ENCODE data around the gene NT5M. TPM values are rescaled to one million over a fixed set of nuclear protein-coding genes. Genes with fewer than 3 reads are reported as not detected.

NT5M gene
- total RNA-seq, 1 experiment from 2014 or later: 10.2 TPM

DNA sequence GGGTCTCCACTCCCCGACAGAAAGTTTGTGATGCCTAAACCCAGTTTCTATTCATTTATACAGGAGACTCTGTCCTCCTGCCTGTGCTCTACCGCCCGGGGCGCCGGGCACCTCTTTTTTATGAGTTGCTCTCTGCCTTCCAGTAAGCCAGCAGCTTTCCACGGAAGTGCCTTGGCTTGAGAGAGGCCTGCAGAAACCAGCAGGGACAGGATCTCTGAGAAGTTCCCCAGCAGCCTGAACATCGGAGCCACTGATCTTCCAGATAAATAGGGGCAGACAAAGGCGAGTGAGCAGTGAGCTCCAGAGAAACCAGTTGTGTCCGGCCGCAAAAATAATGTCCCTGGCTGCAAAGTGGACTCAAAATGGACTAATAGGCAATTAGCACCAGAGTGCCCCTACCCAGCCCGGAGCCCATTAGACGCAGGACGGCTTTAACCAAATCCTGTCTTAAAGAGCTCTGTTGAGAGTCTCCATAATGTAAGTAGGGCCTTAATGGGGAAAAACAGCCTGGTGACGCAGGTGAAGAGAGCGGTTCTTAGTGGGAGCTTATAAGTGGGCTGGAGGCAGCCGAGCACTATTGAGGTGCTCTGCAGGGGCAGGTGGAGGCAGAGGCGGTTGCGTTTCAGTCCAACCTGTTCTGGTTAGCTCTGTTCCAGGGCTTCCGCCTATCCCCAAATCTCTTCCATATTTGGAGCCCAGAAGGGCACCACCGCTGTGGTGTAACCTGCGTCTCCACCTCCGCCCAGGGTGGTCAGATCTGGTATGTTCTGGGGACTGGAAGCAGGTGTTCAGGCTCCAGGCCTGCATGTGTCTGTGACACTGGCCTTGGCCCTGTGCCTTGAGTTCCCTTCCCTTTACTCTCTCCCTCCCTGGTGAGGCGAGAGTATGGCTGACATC is 74.1 kb downstream of the NT5M start:
- Histone ChIP-seq H4K20me1 (ENCODE audit: insufficient read depth) (no peaks in the 10 kb centered on the region), H3K9me3 (ENCODE audit: control insufficient read depth in 1 of 2, insufficient read depth in 1 of 2, low read depth in 1 of 2, low read length in 2 of 2) (no peaks in the 10 kb centered on the region), H3K79me2 (ENCODE audit: insufficient read depth, low read length) (no peaks in the 10 kb centered on the region), H2AFZ (ENCODE audit: low read depth, low read length, poor library complexity, severe bottlenecking) (no peak overlapping the region), H3K27me3 (ENCODE audit: insufficient read depth, low read length) (peaks cover 27% of the 10 kb centered on the region; the same call in 1 of the 2 replicates), H3K36me3 (ENCODE audit: control insufficient read depth in 1 of 2, insufficient read depth in 2 of 2, low read length in 2 of 2) (no peaks in the 10 kb centered on the region), H3K4me1 (ENCODE audit: control insufficient read depth in 1 of 2, insufficient read depth in 2 of 2, low read length in 2 of 2) (no peaks in the 10 kb centered on the region), H3K9ac (ENCODE audit: low read length) (no peak overlapping the region), H3K27ac (ENCODE audit: low read depth, low read length) (no peak overlapping the region), H3K4me3 (replicated peaks in 1 of 2; ENCODE audit: low read depth in 1 of 2, low read length in 2 of 2) (no peak overlapping the region), H3K4me2 (ENCODE audit: low read length) (no peak overlapping the region), H3K9me2 (ENCODE audit: insufficient read depth) (no peaks in the 10 kb centered on the region)
- ATAC-seq: no peak
- TF ChIP-seq CBX3 (IDR thresholded peaks at IDR 0.05; ENCODE audit: low read depth) (no peak), EGR1 (IDR thresholded peaks at IDR 0.05; ENCODE audit: low read depth) (no peak), CEBPB (IDR thresholded peaks at IDR 0.05; ENCODE audit: low read depth) (no peak)
- no peak for DNase-seq (ENCODE audit: low read depth, low spot score)
- ChIA-PET POLR2A (no interaction called here), CTCF (interaction anchor here (0.8 kb wide), 1 partner anchor 10 kb away, joined by 3 read pairs; no protein-coding TSS in a partner anchor), RAD21 (ENCODE audit: low non-redundant PET in 1 of 2, low total read pairs in 2 of 2, uncharacterized antibody in 2 of 2, unreplicated experiment in 2 of 2) (no interaction called here)
- intact Hi-C loops (cut with micrococcal nuclease): no loop called here
- BruUV-seq (replicated peaks): no TSS peak

DNA sequence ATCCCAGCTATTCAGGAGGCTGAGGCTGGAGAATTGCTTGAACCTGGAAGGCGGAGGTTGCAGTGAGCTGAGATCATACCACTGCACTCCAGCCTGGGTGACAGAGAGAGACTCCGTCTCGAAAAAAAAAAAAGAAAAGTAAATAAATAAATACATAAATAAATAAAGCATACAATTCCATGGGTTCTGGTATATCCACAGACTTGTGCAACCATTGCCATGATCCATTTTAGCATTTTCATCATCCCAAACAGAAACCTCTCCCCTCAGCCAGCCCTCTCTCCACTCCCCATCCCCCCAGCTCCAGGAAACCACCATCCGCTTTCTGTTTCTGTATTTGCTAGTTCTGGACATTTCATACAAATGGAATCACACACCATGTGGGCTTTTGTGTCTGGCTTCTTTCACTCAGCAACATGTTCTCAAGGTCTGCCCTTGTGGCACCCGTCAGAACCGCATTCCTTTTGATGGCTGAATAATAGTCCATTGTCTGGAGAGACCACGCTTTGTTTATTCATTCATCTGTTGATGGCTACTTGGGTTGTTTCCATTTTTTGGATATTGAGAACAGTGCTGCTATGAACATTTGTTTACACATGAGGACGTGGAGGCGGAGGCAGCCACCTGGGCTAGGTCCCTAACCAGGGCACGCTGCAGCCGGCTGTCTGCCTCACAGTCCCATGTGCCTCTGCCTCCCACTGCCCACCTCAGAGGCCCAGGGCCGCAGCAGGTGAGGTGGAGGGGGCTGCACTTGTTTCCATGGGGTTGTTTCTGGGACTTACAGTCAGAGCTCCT is 76.2 kb downstream of the NT5M start:
- H4K20me1 ChIP-seq (ENCODE audit: insufficient read depth): no peaks in the 10 kb centered on the region
- POLR2A ChIA-PET: no interaction called here
- intact Hi-C loops (cut with micrococcal nuclease): no loop called here
- TF ChIP-seq, protein P1, sequence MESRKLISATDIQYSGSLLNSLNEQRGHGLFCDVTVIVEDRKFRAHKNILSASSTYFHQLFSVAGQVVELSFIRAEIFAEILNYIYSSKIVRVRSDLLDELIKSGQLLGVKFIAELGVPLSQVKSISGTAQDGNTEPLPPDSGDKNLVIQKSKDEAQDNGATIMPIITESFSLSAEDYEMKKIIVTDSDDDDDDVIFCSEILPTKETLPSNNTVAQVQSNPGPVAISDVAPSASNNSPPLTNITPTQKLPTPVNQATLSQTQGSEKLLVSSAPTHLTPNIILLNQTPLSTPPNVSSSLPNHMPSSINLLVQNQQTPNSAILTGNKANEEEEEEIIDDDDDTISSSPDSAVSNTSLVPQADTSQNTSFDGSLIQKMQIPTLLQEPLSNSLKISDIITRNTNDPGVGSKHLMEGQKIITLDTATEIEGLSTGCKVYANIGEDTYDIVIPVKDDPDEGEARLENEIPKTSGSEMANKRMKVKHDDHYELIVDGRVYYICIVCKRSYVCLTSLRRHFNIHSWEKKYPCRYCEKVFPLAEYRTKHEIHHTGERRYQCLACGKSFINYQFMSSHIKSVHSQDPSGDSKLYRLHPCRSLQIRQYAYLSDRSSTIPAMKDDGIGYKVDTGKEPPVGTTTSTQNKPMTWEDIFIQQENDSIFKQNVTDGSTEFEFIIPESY (IDR thresholded peaks at IDR 0.05; ENCODE audit: extremely low read depth, insufficient replicate concordance, low read length): no peak
- no peak for TF ChIP-seq FOSL1 (IDR thresholded peaks at IDR 0.05; ENCODE audit: low read depth)
- TF ChIP-seq ZFX (IDR thresholded peaks at IDR 0.05): no peak
- no peak for TF ChIP-seq YY1 (IDR thresholded peaks at IDR 0.05; ENCODE audit: extremely low read depth, insufficient replicate concordance, low read depth, low read length)
- TF ChIP-seq CBX3 (IDR thresholded peaks at IDR 0.05; ENCODE audit: low read depth): no peak
- TF ChIP-seq, protein P2, sequence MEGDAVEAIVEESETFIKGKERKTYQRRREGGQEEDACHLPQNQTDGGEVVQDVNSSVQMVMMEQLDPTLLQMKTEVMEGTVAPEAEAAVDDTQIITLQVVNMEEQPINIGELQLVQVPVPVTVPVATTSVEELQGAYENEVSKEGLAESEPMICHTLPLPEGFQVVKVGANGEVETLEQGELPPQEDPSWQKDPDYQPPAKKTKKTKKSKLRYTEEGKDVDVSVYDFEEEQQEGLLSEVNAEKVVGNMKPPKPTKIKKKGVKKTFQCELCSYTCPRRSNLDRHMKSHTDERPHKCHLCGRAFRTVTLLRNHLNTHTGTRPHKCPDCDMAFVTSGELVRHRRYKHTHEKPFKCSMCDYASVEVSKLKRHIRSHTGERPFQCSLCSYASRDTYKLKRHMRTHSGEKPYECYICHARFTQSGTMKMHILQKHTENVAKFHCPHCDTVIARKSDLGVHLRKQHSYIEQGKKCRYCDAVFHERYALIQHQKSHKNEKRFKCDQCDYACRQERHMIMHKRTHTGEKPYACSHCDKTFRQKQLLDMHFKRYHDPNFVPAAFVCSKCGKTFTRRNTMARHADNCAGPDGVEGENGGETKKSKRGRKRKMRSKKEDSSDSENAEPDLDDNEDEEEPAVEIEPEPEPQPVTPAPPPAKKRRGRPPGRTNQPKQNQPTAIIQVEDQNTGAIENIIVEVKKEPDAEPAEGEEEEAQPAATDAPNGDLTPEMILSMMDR (IDR thresholded peaks at IDR 0.05 in 2 of 3, conservative IDR thresholded peaks at IDR 0.05 in 1 of 3; ENCODE audit: borderline replicate concordance in 1 of 3, insufficient read depth in 1 of 3, low read depth in 2 of 3, low read length in 2 of 3): no peak
- no peak for TF ChIP-seq CEBPB (IDR thresholded peaks at IDR 0.05; ENCODE audit: low read depth)
- no peak for TF ChIP-seq EGR1 (IDR thresholded peaks at IDR 0.05; ENCODE audit: low read depth)
- TF ChIP-seq SIN3A (IDR thresholded peaks at IDR 0.05; ENCODE audit: low read depth): no peak
- no peak overlapping the region for H3K4me3 ChIP-seq (replicated peaks in 1 of 2; ENCODE audit: low read depth in 1 of 2, low read length in 2 of 2)
- no peaks in the 10 kb centered on the region for H3K79me2 ChIP-seq (ENCODE audit: insufficient read depth, low read length)
- no peaks in the 10 kb centered on the region for H3K9me2 ChIP-seq (ENCODE audit: insufficient read depth)
- peaks cover 30% of the 10 kb centered on the region; the same call in 1 of the 2 replicates for H3K27me3 ChIP-seq (ENCODE audit: insufficient read depth, low read length)
- CTCF ChIA-PET: interaction anchor here (1.8 kb wide), 1 partner anchor 8 kb away, joined by 7 read pairs; no protein-coding TSS in a partner anchor
- H3K9ac ChIP-seq (ENCODE audit: low read length): no peak overlapping the region
- H3K4me2 ChIP-seq (ENCODE audit: low read length): no peak overlapping the region
- H3K9me3 ChIP-seq (ENCODE audit: control insufficient read depth in 1 of 2, insufficient read depth in 1 of 2, low read depth in 1 of 2, low read length in 2 of 2): no peaks in the 10 kb centered on the region
- no peak overlapping the region for H2AFZ ChIP-seq (ENCODE audit: low read depth, low read length, poor library complexity, severe bottlenecking)
- DNase-seq (ENCODE audit: low read depth, low spot score): no peak
- BruUV-seq (replicated peaks): no TSS peak
- RAD21 ChIA-PET (ENCODE audit: low non-redundant PET in 1 of 2, low total read pairs in 2 of 2, uncharacterized antibody in 2 of 2, unreplicated experiment in 2 of 2): no interaction called here
- no peak for ATAC-seq
- H3K36me3 ChIP-seq (ENCODE audit: control insufficient read depth in 1 of 2, insufficient read depth in 2 of 2, low read length in 2 of 2): no peaks in the 10 kb centered on the region
- no peak overlapping the region for H3K27ac ChIP-seq (ENCODE audit: low read depth, low read length)
- H3K4me1 ChIP-seq (ENCODE audit: control insufficient read depth in 1 of 2, insufficient read depth in 2 of 2, low read length in 2 of 2): no peaks in the 10 kb centered on the region
